OCI-LY3 (cell line): ENCODE measurements around the gene PSENEN.

Experiments
- CTCF ChIP-seq: fragments of 200-600, 300-600 bp; sonication (generic); IDR thresholded peaks from 2 replicates; pipeline ENCODE4 v1.5.1; 2014; ENCODE audit warnings: antibody characterized with exemption, low read length, low read depth
- EZH2phosphoT487 ChIP-seq: fragments of 200-600 bp; shearing (Covaris generic); IDR thresholded peaks from 2 replicates; pipeline ENCODE4 v1.6.1; 2018; ENCODE audit warnings: antibody characterized with exemption, mixed run types, low read depth

GRCh38 chr19:35720648-35721047 lies 24.8 kb upstream of the PSENEN start:
- TF ChIP-seq CTCF (no peak), EZH2phosphoT487 (no peak)
